Fibroblast of peridontal ligament (primary cell): Measurements from ENCODE around the gene SNX25.

ENCODE experiments used
- DNase-seq: peaks from one replicate; pipeline ENCODE4 v3.0.0-alpha.2; 2010; ENCODE audit errors: extremely low read depth

SNX25 gene

DNA sequence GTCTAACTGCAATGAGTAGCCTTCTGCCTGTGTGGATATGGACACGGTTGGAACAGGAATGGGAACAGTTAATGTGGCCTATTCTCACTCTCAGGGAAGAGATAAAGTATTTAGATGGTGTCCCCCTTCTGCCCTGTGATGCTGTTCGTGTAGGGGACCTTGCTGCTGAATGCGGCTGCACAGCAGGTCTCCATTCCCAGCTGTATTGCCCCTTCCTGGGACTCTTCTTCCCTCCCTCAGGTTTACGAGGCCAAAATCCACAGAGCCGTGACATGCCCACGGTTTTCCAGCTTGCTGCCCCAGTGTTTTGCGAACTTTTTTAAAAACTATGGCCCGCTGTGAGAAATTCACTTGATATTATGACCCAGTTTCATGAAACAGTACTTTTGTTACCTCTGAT lies 50.3 kb downstream of the SNX25 start:
- no peak for DNase-seq

DNA sequence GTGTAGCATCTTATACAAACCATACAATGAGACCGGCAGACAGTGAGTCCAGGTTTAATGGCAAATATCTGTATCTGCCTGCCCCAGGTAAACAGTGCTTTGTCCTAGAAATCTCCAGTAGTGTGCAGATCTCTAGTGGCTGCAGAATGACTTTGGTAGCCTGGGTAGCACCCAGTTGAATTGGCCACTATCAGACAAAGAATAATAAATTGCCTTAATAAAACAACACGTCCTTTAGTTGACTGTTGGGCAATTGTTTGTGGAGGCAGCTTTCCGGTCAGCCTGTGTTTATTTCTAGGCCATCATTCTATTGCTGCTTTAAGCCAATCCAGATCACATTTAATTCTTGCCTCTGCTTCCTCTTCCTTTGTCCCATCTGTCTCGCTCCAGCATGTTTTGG lies 52.5 kb downstream of the SNX25 start:
- DNase-seq: no peak

DNA sequence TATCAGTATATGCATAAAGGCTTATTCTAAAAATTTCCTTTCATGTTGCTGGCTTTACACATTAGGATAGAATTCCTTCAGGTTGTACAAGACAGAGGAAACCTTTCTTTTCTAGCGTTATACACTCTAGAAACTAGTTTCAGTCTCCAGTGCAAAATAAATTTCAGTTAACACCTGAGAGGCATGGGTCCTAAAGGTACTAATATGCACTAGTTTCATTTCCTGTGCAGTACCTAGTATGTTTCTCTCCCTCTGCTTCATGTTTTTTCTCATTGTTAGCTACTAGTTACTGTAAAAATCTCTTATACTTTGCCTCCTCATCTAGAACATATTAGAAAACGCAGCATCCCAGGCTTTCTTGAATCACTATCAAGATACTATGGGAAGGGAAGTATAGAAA lies 54.0 kb downstream of the SNX25 start:
- DNase-seq: no peak

DNA sequence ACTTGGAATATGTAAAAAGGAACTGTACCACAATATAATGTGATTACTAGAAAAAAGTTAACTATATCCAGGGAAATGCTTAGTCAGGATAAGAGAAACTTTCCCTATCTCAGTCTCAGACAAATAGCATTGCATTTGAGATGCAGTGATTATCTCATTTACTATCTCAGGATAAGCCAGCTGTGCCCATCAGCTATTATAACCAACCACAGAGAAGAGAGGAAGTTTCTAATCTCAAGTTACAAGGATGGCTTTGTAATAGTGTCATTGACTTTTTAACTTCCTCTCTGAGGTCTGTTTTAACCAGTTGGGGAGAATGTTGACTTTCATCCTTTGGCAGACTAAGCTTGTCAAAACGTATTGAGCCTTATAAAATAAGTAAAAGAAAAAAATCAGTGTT lies 56.5 kb downstream of the SNX25 start:
- DNase-seq: peak; percentile 67

DNA sequence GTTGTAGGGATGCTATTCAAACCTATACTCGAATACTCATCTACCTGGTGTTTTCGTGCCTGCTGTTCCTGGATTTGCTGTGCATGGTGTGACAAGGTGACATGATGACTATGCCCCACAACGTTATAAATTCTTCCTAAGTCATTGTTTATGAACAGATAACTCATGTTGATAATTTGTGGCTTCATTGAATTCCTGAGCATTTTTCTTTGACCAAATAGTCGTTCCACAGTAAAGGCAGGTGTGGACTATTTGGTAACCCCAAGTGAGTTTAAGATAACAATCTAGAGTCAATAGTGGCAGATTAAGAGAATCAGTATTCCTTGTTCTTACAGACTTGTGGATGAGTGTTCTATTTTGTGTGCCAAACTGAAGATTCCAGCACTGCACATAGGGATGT lies 59.9 kb downstream of the SNX25 start:
- no peak for DNase-seq

DNA sequence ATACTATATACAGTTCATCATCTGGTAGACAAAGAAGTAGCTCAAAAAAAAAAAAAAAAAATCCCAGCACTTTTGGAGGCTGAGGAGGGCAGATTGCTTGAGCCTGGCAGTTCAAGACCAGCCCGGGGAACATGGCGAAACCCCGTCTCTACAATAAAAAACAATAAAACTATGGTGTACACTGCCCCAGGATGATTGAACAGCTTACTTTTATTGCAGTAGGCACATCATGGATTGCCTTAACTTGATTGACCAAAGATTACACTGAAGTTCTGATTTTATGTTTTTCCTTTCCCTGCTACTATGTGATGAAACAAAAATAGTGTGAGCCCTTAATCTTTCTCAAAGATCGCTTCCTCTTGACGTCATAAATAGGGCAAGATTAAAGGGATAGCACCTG lies 60.6 kb downstream of the SNX25 start:
- no peak for DNase-seq

DNA sequence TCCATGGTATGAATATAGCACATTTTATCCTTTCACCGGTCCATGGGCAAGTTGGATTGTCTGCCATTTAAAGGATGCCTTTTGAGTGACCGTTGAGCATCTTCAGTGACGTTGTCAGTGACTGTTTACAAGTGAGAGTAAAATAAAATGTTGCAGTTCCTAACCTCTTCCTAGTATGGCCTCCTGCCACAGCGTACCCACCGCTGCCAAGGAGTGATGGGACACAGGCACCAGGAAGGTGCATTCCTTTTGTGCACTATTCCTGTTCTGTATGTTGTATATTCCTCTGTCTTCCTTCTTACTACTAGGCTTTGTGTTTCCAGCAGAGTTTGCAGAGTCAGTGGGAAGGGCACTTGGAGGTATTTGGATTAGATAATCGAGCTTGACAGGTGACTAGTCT lies 61.5 kb downstream of the SNX25 start:
- DNase-seq: no peak

DNA sequence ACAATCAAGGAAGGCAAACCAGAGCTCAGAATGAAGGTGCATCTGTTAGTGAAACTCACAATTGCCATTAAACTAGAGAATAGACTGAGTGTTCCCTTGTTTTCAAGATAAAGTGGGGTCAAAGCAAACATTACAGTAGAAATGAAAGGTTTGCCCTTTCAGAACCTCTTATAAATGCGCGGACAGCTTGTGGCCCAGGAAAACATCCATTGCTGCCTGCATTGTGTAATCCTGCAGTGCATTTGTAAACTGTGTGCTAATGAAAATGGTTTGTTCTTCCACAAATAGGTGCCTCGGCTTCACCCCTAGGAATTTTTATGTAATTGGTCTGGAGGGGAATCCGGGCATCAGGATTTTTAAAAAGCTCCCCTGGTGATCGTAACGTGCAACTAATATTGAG lies 62.8 kb downstream of the SNX25 start:
- no peak for DNase-seq

DNA sequence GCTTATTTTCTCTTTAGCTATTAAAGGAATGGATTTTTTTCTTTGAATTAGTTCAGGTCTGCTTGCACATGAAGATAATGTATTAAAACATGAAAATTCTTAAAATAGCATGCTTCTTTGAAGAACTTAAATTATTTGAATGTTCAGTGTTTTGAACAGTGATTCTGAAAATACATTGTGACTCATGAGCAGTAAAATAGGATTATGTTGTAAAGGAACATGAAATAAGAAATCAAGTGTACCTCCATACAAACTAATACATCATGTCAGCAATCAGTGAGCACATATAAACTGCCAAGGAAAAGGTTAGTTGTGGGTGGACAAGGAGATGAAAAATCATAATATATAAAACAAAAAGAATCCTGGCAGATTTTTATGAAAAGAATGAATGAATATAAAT lies 66.1 kb downstream of the SNX25 start:
- DNase-seq: peak; percentile 19

DNA sequence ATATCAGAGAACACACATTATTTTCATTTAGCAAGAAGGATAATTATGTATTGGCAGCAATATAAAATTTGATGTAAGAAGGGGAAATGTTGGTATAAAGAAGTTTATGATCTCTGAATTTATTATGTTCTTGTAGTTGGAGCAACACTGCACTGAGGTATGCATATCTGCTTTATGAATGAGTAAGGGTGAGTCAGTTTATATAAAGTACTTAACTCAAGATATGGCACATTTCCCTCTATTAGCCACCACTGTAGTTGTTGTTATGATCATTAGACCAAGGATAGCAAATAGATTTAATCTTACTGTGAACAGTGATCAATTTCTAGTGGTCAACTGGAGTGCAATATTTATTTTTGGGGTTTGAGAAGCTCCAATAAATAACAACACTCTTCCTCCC lies 66.6 kb downstream of the SNX25 start:
- peak; percentile 18 for DNase-seq

DNA sequence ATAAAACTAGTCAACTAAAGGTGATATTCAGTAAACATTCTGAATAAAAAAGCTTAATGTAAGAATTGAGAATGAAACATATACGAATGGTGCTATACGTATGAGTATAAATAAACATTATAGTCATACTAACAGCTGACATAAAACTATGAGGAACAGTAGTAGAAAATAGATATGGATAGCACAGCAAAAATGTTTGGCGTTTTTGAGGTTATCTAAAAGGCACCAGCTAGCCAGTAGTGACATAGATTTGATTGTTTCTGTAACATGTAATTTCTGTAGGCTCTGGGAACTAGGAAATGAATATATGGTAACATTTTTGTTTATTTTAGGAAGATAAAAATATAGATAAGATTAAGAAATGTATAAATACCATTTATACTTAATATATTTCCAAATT lies 69.3 kb downstream of the SNX25 start:
- DNase-seq: no peak

DNA sequence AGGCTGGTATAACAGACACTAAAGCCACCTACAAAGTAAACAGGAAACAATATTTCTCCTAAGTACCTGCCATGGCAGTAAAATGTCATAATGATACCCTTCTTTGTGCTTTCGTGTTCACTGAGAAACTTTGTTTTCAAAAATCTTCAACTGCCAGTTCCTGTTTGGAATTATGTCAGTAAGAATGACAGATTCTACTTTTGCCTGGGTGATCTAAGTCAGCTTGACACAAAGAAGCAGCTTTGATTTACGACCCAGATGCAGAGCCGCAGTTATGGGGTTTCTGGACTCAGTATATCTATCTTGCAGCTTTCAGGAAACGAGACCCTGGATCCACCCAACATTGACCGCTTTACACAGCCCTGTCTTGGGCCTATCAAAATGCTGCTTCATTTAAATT lies 71.2 kb downstream of the SNX25 start:
- no peak for DNase-seq

DNA sequence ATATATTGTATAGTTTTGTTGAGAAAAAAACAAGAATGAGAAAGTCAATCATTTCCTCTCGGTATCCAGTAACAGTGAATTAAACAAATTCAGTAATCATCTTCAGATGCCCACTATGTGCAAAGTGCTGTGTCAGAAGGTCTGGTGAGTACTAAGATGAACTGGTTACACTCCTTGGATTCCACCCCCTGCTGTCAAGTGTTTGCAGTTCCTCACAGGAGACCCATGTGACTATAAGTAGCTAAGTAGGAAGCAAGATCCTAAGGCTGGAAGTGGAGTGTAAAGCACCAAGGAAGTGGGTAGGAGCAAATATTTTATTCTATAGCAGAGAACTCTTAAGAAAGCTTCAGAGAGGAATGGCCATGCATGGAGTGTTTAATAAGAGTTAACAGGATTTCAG lies 73.6 kb downstream of the SNX25 start:
- peak; percentile 37 for DNase-seq

DNA sequence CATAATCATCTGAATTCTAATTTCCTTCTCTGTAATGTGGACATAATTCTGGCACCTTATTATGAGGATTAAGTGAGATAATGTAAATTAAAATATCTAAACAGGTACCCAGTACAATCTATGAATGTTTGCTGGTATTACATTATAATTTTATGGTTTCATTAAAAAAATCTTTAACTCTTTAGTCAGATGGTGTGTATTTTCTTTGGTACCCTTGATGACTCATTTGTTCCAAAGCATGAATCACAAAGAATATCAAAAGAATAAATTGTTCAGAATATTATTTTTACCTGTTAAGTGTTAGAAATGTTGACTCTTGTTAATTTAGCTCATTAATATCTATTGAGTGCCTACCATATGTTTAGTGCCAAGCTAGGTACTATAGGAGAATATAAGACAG lies 74.3 kb downstream of the SNX25 start:
- DNase-seq: peak; percentile 50

DNA sequence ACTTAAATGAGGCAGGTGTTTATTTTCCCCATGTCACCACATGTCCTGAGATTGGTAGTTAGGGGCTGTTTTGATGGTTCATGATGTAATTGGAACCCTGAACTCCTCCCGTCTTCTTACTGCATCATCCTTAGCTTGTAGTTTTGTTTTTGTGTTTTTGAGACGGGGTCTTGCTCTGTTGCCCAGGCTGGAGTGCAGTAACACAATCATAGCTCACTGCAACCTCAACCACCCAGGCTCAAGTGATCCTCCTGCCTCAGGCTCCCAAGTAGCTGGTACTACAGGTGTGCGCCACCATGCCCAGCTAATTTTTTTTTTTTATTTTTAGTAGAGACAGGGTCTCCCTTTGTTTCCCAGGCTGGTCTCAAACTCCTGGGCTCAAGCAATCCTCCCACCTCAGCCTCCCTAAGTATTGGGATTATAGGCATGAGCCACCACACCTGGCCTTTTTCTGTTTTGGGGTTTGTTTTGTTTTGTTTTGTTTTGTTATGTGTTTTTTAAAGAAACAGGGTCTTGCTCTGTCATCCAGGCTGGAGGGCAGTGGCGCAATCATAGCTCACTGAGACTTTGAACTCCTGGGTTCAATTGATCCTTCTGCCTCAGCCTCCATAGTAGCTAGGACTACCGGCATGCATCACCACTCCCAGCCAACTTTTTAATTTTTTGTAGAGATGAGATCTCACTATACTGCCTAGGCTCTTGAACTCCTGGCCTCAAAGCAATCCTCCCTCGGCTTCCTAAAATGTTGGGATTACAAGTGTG lies 76.4 kb downstream of the SNX25 start:
- no peak for DNase-seq

DNA sequence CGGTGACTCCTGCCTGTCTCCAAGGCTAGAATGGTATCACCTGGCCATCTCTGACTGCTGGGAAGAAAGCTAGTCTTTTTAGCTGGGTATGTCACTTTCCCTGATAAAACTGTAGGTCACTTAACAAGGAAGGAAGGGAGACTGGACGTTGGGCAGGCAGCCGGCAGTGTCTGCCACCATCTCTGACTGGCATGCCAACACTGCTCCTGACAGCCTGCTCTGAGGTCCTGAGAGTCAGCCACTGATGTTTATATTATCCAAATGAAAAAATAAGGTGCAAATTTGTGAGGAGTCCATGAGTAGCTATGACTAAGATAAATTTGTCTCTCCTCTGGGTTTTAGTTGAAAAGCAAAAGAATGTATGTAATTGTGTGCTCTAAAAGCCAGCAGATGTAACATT lies 77.2 kb downstream of the SNX25 start:
- no peak for DNase-seq

DNA sequence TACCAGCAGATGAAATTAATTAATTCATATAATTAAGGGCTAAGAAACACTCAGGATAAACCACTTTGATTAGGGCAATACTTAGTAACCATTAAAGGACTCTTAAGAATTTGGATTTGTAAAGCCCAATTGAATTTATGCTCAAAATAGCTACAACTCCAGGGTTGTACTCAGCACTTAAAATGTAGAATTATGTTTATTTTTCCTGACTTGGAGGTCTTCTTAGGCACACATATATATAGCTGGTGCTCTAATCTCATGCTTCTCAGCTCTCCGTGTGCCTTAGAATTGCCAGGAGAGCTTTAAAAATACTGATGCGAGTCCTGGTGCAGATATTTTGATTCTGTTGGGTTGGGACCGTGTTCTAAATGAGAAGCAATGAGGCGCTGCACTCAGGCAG lies 77.6 kb downstream of the SNX25 start:
- DNase-seq: no peak

DNA sequence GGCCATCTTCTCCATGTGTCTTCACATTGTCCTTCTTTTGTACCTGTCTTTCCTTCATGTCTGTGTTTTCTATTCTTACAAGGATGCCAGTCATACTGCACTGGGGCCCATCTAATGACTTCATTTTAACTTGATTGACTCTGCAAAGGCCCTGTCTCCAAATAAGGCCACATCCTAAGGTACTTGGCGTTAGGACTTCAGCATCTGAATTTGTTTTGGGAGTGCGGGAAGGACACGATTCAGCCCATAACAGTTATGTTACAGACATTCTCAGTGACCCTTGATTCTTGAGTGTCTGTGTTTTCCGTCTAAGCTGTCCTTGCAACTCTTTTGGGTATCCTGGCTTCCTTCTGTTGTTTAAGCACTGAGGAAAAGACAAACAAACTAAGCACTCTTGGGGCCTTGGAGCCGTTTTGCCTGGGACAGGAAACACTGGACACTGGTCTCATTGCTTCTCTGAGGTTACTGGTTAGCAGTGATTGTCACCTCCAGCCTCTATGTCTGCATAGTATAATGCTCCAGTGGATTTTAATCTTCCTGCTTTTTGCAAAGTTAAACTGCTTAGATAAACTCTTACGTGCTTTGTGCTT lies 80.7 kb downstream of the SNX25 start:
- DNase-seq: no peak

DNA sequence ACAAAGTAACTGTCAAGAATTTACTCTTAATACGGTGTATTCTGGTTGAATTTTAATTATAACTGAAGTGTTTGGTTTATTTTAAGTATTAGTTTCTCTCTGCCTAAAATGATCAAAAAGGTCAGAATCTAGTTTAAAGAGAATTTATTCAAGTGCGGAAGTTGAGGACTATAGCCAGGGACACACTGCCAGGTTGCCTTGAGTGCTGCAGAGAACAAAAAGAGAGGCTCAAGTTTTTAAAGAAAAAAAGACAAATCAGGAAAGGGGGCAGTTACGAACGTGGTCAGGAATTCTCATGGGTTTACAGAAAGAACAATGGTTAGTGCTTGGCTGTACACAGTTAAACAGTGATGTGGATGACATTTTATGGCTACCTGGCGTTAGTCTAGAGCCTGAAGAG lies 81.3 kb downstream of the SNX25 start:
- DNase-seq: no peak

DNA sequence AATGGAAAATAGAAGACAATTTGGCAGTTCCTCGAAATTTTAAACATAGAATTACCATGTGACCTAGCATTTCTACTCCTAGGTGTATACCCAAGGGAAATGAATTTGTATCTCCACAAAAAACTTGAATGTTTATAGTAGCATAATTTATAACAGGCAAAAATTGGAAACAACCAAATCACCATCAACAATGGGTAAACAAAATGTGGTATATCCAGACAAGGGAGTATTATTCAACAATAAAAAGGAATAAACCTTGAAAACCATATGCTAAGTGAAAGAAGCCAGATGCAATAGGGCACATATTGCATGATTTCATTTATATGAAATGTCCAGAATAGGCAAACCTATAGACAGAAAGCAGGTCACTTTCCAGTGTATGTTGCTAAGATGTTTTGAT lies 83.8 kb downstream of the SNX25 start:
- DNase-seq: no peak

DNA sequence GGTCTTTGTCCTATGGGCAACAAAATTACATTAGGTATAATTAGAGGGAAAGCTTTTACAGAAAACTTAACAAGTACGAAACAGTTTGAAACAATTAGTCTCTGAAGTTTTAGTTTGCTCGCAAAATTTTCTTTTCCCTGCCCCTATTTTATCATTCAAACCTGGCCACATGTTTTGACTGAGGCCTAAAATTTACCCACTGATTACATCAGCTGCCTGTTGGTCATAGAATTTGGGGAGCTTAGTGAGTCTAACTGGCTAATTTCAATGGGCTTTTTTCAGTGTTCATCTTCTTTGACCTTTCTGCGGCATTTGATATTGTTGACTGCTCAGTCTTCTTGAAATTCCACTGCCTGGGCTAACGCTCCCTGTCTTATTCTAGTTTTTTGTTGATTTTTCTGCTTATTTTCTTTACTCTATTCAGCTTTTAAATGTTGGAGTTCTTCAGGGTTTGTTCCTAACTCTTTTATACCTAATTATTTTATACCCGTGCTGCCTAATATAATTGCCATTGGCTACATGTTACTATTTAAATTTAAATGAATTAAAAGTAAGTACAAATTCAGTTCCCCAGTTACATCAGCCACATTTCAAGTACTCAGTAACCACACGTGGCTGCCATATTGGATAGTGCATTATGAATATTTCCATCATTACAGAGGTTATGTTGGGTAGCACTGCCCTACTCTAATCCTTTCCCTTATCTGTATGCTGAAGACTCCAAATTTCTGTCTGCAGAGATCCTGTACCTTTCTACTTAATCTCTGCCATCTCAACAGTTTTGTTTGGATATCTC lies 87.5 kb downstream of the SNX25 start:
- no peak for DNase-seq

DNA sequence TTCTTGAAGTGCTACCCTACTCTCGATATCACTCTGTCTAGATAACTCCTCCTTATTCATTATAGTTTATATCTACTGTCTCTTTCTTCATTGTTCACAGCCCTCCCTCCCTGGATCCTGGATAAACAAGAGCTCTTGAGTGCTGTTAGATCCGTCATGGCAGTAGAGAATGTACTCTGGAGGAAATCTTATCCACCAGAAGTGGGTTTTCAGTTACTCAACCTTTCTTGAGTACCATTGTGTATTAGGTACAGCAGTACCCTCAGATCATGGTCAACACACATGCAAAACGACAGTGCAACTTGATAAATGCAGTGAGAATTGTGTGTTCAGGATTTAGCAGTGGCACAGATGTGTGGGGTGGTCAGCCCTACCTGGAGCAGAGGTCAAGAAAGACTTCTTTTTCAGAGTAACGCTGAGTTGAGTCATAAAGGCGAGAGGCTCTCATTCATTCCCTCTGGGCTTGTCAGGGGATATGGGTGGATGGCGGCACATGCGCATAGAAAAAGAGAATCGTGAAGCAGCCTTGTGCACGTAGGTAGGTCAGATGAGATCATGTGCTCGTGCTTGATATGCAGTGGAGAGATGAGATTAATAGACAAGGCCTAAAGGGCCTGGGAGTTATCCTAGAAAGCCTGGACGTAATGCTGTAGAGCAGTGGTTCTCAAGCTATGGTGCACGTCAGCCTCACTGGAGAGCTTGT lies 89.5 kb downstream of the SNX25 start:
- DNase-seq: no peak

DNA sequence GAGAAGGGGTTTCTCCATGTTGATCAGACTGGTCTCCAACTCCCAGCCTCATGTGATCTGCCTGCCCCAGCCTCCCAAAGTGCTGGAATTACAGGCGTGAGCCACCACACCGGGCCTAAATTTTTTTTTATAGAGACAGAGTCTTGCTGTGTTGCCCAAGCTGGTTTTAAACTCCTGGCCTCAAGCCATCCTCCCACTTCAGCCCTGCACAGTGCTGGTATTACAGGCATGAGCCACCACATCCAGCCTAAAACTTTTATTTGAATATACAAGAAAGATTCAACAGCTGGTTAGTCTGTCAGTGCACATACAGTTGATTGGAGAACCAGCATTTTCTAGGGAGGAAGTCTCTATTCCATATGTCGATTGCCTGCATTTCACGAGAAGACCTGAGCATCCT lies 95.1 kb downstream of the SNX25 start:
- no peak for DNase-seq
